Panc1 (cell line): ENCODE data around the gene SPATA33. TPM values are rescaled to one million over a fixed set of nuclear protein-coding genes. Genes with fewer than 3 reads are reported as not detected.

Experiments
- ATAC-seq: fragments of 200-7000 bp; cut with Tn5 transposase; 2 replicates; pipeline ENCODE4 v1.9.1; 2020; ENCODE audit warnings: mild to moderate bottlenecking, moderate library complexity
- BruUV-seq: library from RNA; stranded (reverse); fragments of 400-500 nt; replicated peaks from 2 replicates; lab custom pipeline; 2021; lab: Mats Ljungman, UMichigan
- CTCF ChIA-PET: fragments of 300-600 bp; sonication (Branson Sonifier 250); formaldehyde crosslinking; loops from one replicate; lab custom pipeline; 2022; ENCODE audit warnings: antibody characterized with exemption; lab: Charles Lee
- POLR2A ChIA-PET: fragments of 300-600 bp; sonication (Branson Sonifier 250); formaldehyde crosslinking; loops from one replicate; lab custom pipeline; 2022; ENCODE audit warnings: antibody characterized with exemption; lab: Charles Lee
- DNase-seq: peaks from one replicate; pipeline ENCODE4 v3.0.0-alpha.2; 2010; ENCODE audit warnings: low read depth, low spot score
- H3K27ac ChIP-seq: 2 replicates; pipeline ENCODE4 v1.5.1; 2011; ENCODE audit warnings: mild to moderate bottlenecking, low read length, inconsistent platforms
- H3K27me3 ChIP-seq: fragments of 200-500 bp; sonication (Bioruptor generic); 2 replicates; pipeline ENCODE4 v1.6.0; 2014; ENCODE audit warnings: low read length, inconsistent platforms; ENCODE audit not compliant: control insufficient read depth, insufficient read depth
- H3K36me3 ChIP-seq: fragments of 200-500 bp; sonication (Bioruptor generic); 2 replicates; pipeline ENCODE4 v1.5.1; 2014; ENCODE audit warnings: inconsistent platforms, mild to moderate bottlenecking, low read length, moderate library complexity; ENCODE audit not compliant: control insufficient read depth, insufficient read depth
- H3K4me1 ChIP-seq: 2 replicates; pipeline ENCODE4 v1.5.1; 2011; ENCODE audit warnings: inconsistent platforms, mild to moderate bottlenecking, low read length, moderate library complexity; ENCODE audit not compliant: control insufficient read depth, insufficient read depth
- H3K4me3 ChIP-seq, 2 experiments: 2 replicates each; pipeline ENCODE4 v1.5.1; 2011 to 2012; ENCODE audit warnings: low read depth in 2 of 2, low read length in 2 of 2, mild to moderate bottlenecking in 2 of 2, inconsistent platforms in 1 of 2, moderate library complexity in 1 of 2
- H3K9me3 ChIP-seq: fragments of 200-500 bp; sonication (Bioruptor generic); 2 replicates; pipeline ENCODE4 v1.5.1; 2014; ENCODE audit warnings: low read depth, mild to moderate bottlenecking, inconsistent platforms, low read length, moderate library complexity; ENCODE audit not compliant: control insufficient read depth, insufficient read depth
- POLR2AphosphoS5 ChIP-seq: IDR thresholded peaks from 2 replicates; pipeline ENCODE4 v1.6.1; 2012; ENCODE audit warnings: mild to moderate bottlenecking, low read depth, low read length, moderate library complexity
- SIN3A ChIP-seq: IDR thresholded peaks from 2 replicates; pipeline ENCODE4 v1.6.1; 2012; ENCODE audit warnings: low read depth, mild to moderate bottlenecking, low read length, moderate library complexity, borderline replicate concordance; ENCODE audit not compliant: insufficient read depth
- TCF7L2 ChIP-seq: IDR thresholded peaks from 2 replicates; pipeline ENCODE4 v1.6.1; 2011; ENCODE audit warnings: mild to moderate bottlenecking, low read depth, low read length, inconsistent platforms
- in situ Hi-C: cut with HindIII; loops from 2 replicates; pipeline ENCODE4 v1.10.0; 2016; ENCODE audit warnings: low sequenced_read_pairs, low pct_unique_long_range_greater_than_20kb
- intact Hi-C: fragments of 100-400 bp; cut with micrococcal nuclease; formaldehyde crosslinking; loops from one replicate; pipeline ENCODE4 v1.10.0; 2022; ENCODE audit not compliant: unreplicated experiment
- total RNA-seq: library from RNA; stranded (reverse); gene quantifications from one replicate; pipeline ENCODE4 v1.2.1, GENCODE V29; 2021; ENCODE audit not compliant: unreplicated experiment
- TF ChIP-seq, protein P1 (sequence below), 2 experiments: IDR thresholded peaks; 2 replicates each; pipeline ENCODE4 v1.6.1; 2011 to 2012; ENCODE audit warnings: low read depth in 2 of 2, control low read depth in 1 of 2, low read length in 1 of 2, mild to moderate bottlenecking in 1 of 2, moderate library complexity in 1 of 2; ENCODE audit not compliant: insufficient read depth in 1 of 2
- TF ChIP-seq, protein P2 (sequence below): fragments of 450-650 bp; IDR thresholded peaks from 2 replicates; pipeline ENCODE4 v1.5.1; 2017; ENCODE audit warnings: mild to moderate bottlenecking

Gene SPATA33
- total RNA-seq, 1 experiment from 2014 or later, result 18.3 TPM

DNA sequence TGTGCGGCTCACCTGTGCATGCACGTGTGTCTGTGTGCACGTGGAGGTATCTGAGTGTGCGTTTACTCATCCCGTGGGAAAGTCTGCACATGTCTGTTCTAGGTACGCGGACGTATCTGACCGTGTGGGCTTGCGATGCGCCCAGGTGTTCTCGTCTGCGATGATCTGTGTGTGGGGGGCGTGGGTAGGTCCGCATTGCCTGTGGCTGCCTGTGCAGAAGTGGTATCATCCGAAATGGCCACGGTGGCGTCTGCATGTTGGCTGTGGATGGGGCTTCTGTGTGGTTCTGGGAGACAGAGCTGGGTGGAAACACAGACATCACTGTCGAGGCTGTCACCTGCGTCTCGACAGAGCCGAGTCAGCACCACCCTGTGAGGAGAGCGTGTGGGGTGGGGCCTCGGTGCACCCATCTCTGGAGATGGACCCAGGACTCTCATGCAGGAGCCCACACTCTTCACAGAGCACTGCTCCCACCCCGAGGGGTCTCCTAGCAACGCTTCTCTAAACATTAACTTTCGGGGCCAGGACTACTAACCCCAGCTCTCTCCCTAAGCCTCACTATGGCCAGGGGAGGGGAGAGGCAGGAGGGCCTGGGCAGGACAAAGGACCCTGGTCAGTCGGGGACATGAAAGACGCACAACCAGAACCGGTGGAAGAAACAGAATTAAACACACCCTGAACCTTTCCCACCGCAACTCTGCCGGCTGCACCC, 35.8 kb upstream of the SPATA33 start:
- DNase-seq, result no peak
- POLR2A ChIA-PET, result no interaction called here
- Histone ChIP-seq H3K4me1 (peaks cover 6% of the 10 kb centered on the region; the same call in 1 of the 2 replicates), H3K27me3 (no peaks in the 10 kb centered on the region), H3K36me3 (no peaks in the 10 kb centered on the region), H3K27ac (no peak overlapping the region), H3K4me3 (no peak overlapping the region), H3K9me3 (no peaks in the 10 kb centered on the region)
- in situ Hi-C loops (no loop called here), intact Hi-C loops (no loop called here)
- no TSS peak for BruUV-seq
- no peak for TF ChIP-seq POLR2AphosphoS5
- TF ChIP-seq TCF7L2, result no peak
- TF ChIP-seq SIN3A, result no peak
- ATAC-seq, result no peak
- CTCF ChIA-PET, result no interaction called here

DNA sequence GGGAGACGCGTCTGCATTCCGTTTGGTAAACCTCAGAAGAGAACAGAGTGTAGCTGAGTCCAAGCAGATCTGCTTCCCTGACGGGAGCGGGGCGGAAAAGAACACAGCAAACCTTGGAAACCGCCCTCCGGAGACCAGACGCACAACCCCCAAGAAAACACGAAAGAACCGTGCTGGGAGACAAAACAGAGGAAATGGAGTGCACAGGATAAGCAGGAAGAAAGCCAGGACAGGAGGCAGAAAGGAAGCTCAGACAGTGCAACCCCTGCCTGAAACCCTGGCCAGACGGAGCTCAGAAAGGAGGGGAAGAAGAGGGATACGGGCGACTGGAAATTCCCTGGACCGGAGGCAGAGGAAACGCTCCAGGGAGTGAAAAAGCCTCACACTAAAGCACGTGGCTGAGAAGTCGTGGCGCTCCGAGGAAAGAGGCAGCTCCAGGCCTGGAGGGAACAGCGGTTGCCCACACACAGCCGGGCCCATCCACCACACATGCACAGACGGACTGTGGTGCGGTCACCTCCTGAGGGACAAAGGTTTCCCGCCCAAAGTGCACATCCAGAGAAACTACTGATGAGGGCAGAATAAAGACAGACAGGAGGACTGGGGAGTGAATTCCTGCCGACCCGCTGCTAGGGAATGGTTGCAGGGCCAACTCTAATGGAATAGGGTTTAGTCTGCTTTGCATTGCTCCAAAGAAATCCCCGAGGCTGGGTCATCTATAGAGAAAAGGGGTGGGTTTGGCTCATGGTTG, 34.0 kb upstream of the SPATA33 start:
- POLR2A ChIA-PET, result no interaction called here
- H3K4me1 ChIP-seq, result peaks cover 2% of the 10 kb centered on the region; the same call in 1 of the 2 replicates
- no peak for TF ChIP-seq TCF7L2
- TF ChIP-seq POLR2AphosphoS5, result no peak
- TF ChIP-seq, protein P1, sequence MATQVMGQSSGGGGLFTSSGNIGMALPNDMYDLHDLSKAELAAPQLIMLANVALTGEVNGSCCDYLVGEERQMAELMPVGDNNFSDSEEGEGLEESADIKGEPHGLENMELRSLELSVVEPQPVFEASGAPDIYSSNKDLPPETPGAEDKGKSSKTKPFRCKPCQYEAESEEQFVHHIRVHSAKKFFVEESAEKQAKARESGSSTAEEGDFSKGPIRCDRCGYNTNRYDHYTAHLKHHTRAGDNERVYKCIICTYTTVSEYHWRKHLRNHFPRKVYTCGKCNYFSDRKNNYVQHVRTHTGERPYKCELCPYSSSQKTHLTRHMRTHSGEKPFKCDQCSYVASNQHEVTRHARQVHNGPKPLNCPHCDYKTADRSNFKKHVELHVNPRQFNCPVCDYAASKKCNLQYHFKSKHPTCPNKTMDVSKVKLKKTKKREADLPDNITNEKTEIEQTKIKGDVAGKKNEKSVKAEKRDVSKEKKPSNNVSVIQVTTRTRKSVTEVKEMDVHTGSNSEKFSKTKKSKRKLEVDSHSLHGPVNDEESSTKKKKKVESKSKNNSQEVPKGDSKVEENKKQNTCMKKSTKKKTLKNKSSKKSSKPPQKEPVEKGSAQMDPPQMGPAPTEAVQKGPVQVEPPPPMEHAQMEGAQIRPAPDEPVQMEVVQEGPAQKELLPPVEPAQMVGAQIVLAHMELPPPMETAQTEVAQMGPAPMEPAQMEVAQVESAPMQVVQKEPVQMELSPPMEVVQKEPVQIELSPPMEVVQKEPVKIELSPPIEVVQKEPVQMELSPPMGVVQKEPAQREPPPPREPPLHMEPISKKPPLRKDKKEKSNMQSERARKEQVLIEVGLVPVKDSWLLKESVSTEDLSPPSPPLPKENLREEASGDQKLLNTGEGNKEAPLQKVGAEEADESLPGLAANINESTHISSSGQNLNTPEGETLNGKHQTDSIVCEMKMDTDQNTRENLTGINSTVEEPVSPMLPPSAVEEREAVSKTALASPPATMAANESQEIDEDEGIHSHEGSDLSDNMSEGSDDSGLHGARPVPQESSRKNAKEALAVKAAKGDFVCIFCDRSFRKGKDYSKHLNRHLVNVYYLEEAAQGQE (IDR thresholded peaks at IDR 0.05; ENCODE audit: insufficient read depth in 1 of 2, low read depth in 2 of 2, low read length in 1 of 2), result no peak
- TF ChIP-seq, protein P2, sequence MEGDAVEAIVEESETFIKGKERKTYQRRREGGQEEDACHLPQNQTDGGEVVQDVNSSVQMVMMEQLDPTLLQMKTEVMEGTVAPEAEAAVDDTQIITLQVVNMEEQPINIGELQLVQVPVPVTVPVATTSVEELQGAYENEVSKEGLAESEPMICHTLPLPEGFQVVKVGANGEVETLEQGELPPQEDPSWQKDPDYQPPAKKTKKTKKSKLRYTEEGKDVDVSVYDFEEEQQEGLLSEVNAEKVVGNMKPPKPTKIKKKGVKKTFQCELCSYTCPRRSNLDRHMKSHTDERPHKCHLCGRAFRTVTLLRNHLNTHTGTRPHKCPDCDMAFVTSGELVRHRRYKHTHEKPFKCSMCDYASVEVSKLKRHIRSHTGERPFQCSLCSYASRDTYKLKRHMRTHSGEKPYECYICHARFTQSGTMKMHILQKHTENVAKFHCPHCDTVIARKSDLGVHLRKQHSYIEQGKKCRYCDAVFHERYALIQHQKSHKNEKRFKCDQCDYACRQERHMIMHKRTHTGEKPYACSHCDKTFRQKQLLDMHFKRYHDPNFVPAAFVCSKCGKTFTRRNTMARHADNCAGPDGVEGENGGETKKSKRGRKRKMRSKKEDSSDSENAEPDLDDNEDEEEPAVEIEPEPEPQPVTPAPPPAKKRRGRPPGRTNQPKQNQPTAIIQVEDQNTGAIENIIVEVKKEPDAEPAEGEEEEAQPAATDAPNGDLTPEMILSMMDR, result no peak
- no peak for TF ChIP-seq SIN3A
- H3K27me3 ChIP-seq, result no peaks in the 10 kb centered on the region
- in situ Hi-C loops (no loop called here), intact Hi-C loops (no loop called here)
- H3K36me3 ChIP-seq, result no peaks in the 10 kb centered on the region
- CTCF ChIA-PET, result interaction anchor here (1.2 kb wide), 1 partner anchor 9 kb away, joined by 3 read pairs; no protein-coding TSS in a partner anchor
- peak; percentile 61 for ATAC-seq
- H3K9me3 ChIP-seq, result no peaks in the 10 kb centered on the region
- H3K4me3 ChIP-seq, result no peak overlapping the region
- H3K27ac ChIP-seq, result no peak overlapping the region
- BruUV-seq, result no TSS peak
- DNase-seq, result no peak
